ENCODE results near the gene SHB. TPM values are rescaled to one million over a fixed set of nuclear protein-coding genes. Genes with fewer than 3 reads are reported as not detected.

SHB gene
- total RNA-seq, 2 experiments from 2014 or later: 0.41 to 1.0 TPM

GRCh38 chr9:37921546-37922300 is 147.3 kb downstream of the SHB start:
- no peak overlapping the region for H3K4me2 ChIP-seq (ENCODE audit: low read length)
- intact Hi-C loops (cut with micrococcal nuclease; ENCODE audit: unreplicated experiment): no loop called here
- no peak overlapping the region for H2AFZ ChIP-seq (ENCODE audit: low read length)
- ChIA-PET CTCF (ENCODE audit: unreplicated experiment) (no interaction called here), POLR2A (interaction anchor here (0.7 kb wide), 1 partner anchor 112 kb away, joined by 4 read pairs; no protein-coding TSS in a partner anchor)
- DNase-seq (ENCODE audit: low spot score): no peak
- no TSS peak for BruUV-seq (replicated peaks)
- H3K36me3 ChIP-seq (ENCODE audit: insufficient read depth, low read length): no peaks in the 10 kb centered on the region
- no peaks in the 10 kb centered on the region for H3K79me2 ChIP-seq (ENCODE audit: insufficient read depth, low read depth, low read length)
- no peaks in the 10 kb centered on the region for H4K20me1 ChIP-seq (ENCODE audit: insufficient read depth, low read length)
- TF ChIP-seq EZH2phosphoT487 (IDR thresholded peaks at IDR 0.05; ENCODE audit: borderline replicate concordance, low read depth, low read length): no peak
- TF ChIP-seq, protein P1, sequence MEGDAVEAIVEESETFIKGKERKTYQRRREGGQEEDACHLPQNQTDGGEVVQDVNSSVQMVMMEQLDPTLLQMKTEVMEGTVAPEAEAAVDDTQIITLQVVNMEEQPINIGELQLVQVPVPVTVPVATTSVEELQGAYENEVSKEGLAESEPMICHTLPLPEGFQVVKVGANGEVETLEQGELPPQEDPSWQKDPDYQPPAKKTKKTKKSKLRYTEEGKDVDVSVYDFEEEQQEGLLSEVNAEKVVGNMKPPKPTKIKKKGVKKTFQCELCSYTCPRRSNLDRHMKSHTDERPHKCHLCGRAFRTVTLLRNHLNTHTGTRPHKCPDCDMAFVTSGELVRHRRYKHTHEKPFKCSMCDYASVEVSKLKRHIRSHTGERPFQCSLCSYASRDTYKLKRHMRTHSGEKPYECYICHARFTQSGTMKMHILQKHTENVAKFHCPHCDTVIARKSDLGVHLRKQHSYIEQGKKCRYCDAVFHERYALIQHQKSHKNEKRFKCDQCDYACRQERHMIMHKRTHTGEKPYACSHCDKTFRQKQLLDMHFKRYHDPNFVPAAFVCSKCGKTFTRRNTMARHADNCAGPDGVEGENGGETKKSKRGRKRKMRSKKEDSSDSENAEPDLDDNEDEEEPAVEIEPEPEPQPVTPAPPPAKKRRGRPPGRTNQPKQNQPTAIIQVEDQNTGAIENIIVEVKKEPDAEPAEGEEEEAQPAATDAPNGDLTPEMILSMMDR (conservative IDR thresholded peaks at IDR 0.05; ENCODE audit: low read length): no peak
- no peaks in the 10 kb centered on the region for H3K9me3 ChIP-seq (ENCODE audit: low read length)
- H3K4me3 ChIP-seq (ENCODE audit: low read depth, low read length, poor library complexity, severe bottlenecking): no peak overlapping the region
- no peaks in the 10 kb centered on the region for H3K4me1 ChIP-seq (ENCODE audit: insufficient read depth, low read length, poor library complexity, severe bottlenecking)
- H3K27ac ChIP-seq (ENCODE audit: low read depth, low read length, poor library complexity, severe bottlenecking): no peak overlapping the region
- no peaks in the 10 kb centered on the region for H3K9me2 ChIP-seq (ENCODE audit: insufficient read depth, low read length)

DNA sequence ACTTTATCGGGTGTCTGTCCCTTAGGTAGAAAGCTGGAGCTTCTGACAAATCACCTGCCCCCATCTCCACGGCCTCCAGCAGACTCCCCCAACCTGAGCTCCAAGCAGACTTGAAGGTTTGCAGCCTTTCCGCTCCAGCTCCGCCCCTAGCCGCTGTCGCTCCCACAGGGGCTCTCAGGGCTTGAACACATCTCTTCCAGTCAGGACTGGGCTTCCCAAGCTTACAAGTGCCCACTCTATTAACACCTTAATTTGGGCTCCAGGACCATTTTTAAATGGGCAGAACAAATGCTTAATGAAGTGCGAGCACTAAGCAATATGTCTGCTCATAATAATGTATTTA is 147.9 kb downstream of the SHB start:
- H3K4me2 ChIP-seq (ENCODE audit: low read length): no peak overlapping the region
- BruUV-seq (replicated peaks): no TSS peak
- H2AFZ ChIP-seq (ENCODE audit: low read length): no peak overlapping the region
- CTCF ChIA-PET (ENCODE audit: unreplicated experiment): no interaction called here
- no peak overlapping the region for H3K4me3 ChIP-seq (ENCODE audit: low read depth, low read length, poor library complexity, severe bottlenecking)
- H3K4me1 ChIP-seq (ENCODE audit: insufficient read depth, low read length, poor library complexity, severe bottlenecking): no peaks in the 10 kb centered on the region
- TF ChIP-seq, protein P1 (conservative IDR thresholded peaks at IDR 0.05; ENCODE audit: low read length): no peak
- no peak for TF ChIP-seq EZH2phosphoT487 (IDR thresholded peaks at IDR 0.05; ENCODE audit: borderline replicate concordance, low read depth, low read length)
- H3K79me2 ChIP-seq (ENCODE audit: insufficient read depth, low read depth, low read length): no peaks in the 10 kb centered on the region
- POLR2A ChIA-PET: interaction anchor here (0.7 kb wide), 2 partner anchors 109 to 113 kb away, joined by 4 to 6 read pairs; no protein-coding TSS in a partner anchor
- no peak for DNase-seq (ENCODE audit: low spot score)
- no peaks in the 10 kb centered on the region for H3K9me3 ChIP-seq (ENCODE audit: low read length)
- no peaks in the 10 kb centered on the region for H3K36me3 ChIP-seq (ENCODE audit: insufficient read depth, low read length)
- no peak overlapping the region for H3K27ac ChIP-seq (ENCODE audit: low read depth, low read length, poor library complexity, severe bottlenecking)
- H3K9me2 ChIP-seq (ENCODE audit: insufficient read depth, low read length): no peaks in the 10 kb centered on the region
- no peaks in the 10 kb centered on the region for H4K20me1 ChIP-seq (ENCODE audit: insufficient read depth, low read length)
- intact Hi-C loops (cut with micrococcal nuclease; ENCODE audit: unreplicated experiment): no loop called here

DNA sequence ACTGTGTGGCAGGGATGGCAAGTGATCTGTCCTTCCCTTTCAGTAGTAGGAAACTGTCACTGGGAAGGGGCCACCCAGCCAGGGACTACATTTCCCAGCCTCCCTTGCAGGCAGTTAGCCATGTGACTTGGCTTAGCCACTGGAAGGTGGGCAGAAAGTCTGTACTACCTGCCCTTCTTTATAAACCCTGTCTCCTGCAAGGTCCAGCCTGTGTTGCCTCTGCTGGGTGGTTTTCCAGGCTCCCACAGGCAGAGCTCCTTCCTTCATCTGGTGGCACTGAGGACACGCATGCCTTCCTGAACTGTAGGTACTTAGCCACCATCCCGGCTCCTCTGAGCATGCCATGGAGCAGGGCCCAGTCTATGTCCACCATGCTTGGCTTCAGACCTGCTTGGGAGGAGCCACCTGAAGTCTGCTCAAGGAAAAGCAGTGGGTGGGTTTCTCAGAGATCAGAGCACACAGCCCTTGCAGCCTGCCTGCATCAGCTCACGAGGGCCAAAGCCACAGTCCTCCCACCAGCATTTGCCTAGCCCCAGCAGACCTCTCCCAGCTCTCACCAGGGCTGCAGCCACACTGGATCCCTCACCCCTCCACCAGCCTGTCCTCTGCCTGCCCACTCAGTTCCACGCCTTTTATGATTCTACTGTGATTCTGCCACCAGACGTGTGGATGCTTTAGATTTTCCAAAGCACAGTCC is 148.4 kb downstream of the SHB start:
- H3K4me1 ChIP-seq (ENCODE audit: insufficient read depth, low read length, poor library complexity, severe bottlenecking): no peaks in the 10 kb centered on the region
- no peaks in the 10 kb centered on the region for H3K79me2 ChIP-seq (ENCODE audit: insufficient read depth, low read depth, low read length)
- peak; percentile 50 for DNase-seq (ENCODE audit: low spot score)
- no peaks in the 10 kb centered on the region for H3K9me3 ChIP-seq (ENCODE audit: low read length)
- H3K36me3 ChIP-seq (ENCODE audit: insufficient read depth, low read length): no peaks in the 10 kb centered on the region
- no peak overlapping the region for H3K27ac ChIP-seq (ENCODE audit: low read depth, low read length, poor library complexity, severe bottlenecking)
- H3K9me2 ChIP-seq (ENCODE audit: insufficient read depth, low read length): no peaks in the 10 kb centered on the region
- ChIA-PET POLR2A (interaction anchor here (0.6 to 0.7 kb wide), 2 partner anchors 22 to 108 kb away, joined by 4 to 6 read pairs; no protein-coding TSS in a partner anchor), CTCF (ENCODE audit: unreplicated experiment) (no interaction called here)
- no peak overlapping the region for H3K4me3 ChIP-seq (ENCODE audit: low read depth, low read length, poor library complexity, severe bottlenecking)
- H3K4me2 ChIP-seq (ENCODE audit: low read length): no peak overlapping the region
- peak overlapping the region; percentile 44; the same call in 1 of the 2 replicates for H2AFZ ChIP-seq (ENCODE audit: low read length)
- no peak for TF ChIP-seq EZH2phosphoT487 (IDR thresholded peaks at IDR 0.05; ENCODE audit: borderline replicate concordance, low read depth, low read length)
- TF ChIP-seq, protein P1 (conservative IDR thresholded peaks at IDR 0.05; ENCODE audit: low read length): no peak
- no peaks in the 10 kb centered on the region for H4K20me1 ChIP-seq (ENCODE audit: insufficient read depth, low read length)
- BruUV-seq (replicated peaks): no TSS peak
- intact Hi-C loops (cut with micrococcal nuclease; ENCODE audit: unreplicated experiment): no loop called here
